NCI-H1417 treated with DMSO at 0.1 percent for 48 hours (cell line): ENCODE results near the gene MAP3K5.
"Not testable (repeated sequence)": the region's sequence is repeated elsewhere in the genome, so short reads cannot be mapped to it uniquely, and the experiment has no call there.

ENCODE experiments used
- DNase-seq: peaks from one replicate; lab custom pipeline; 2025; lab: John Stamatoyannopoulos, UW

MAP3K5 gene

GRCh38 chr6:136607932-136608772, 184.1 kb downstream of the MAP3K5 start:
- DNase-seq = no peak

- DNase-seq = peak; percentile 68
These were observed 184.9 kb downstream of the MAP3K5 start for GRCh38 chr6:136607204-136607931.

- no peak for DNase-seq
These were observed 187.3 kb downstream of the MAP3K5 start for GRCh38 chr6:136604928-136605510.

- DNase-seq = no peak
These were observed 187.9 kb downstream of the MAP3K5 start for GRCh38 chr6:136604328-136604825.

GRCh38 chr6:136600818-136601217, 191.5 kb downstream of the MAP3K5 start:
- no peak for DNase-seq

DNA sequence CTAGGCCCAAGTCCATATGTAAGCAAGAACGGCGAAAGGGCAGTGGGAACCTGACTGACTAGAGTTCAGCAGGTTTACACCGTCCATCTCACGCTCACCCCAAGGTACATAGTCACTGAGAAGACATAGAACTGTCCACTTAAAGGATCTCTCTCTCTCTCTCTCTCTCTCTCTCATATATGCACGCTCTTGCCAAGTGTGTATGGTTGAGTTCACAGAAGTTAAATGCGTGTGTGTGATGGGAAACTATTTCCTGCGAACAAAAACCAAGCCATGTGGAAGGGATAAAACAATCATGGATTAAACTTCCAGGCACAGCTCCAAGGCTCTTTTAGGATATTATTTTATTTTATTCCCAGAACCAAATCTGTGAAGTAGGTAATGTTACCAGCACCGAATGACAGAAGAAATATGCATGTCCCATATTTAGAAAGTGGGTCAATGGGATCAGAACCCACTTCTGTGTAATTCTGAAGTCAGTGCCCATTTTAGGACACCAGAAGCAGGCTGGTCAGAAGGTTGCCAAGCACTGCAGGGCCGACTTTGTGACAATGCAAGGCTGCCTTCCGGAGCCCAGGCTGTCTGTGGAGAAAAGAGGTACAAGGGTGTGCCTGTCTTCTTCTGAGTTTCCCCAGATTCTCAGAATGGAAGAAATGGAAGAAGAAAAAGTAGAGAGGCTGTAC, 192.8 kb downstream of the MAP3K5 start:
- DNase-seq = no peak

GRCh38 chr6:136598048-136598447, 194.2 kb downstream of the MAP3K5 start:
- DNase-seq = no peak

GRCh38 chr6:136594671-136595070, 197.6 kb downstream of the MAP3K5 start:
- DNase-seq = no peak

- no peak for DNase-seq
These were observed 198.4 kb downstream of the MAP3K5 start for GRCh38 chr6:136593748-136594490.

DNA sequence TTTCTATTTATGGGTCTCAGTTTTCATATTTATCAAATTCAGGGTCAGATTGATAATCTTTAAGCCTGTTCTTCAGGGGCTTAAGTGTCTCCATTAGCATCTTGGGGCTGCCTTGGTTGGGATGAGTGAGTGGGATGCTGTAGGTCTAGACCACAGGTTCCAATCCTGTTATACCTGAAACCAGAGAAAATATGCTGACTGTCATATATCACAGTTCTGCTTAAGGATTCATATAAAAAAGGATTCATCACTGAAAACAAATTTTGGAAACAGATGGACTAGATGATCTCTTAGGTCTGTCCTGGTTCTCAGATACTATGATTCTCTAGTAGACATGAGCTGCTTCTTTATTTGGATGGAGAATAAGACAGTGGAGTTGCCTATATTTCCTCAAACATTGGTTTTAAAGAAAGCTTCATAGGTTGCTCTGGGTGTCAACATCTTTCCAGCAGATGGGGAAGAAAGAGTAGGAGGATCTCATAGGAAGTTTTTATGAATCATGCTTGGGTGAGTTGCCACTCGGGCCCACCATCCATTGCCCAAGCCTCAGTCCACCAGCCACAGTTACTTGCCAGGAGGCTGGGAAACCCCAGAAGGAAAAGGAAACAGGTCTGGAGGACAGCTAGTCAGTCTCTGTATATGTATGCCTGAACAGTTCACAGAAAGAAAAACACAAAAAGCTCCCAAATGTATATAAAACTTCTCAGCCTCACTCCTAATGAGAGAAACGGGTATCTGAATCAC, 199.2 kb downstream of the MAP3K5 start:
- DNase-seq = no peak

DNA sequence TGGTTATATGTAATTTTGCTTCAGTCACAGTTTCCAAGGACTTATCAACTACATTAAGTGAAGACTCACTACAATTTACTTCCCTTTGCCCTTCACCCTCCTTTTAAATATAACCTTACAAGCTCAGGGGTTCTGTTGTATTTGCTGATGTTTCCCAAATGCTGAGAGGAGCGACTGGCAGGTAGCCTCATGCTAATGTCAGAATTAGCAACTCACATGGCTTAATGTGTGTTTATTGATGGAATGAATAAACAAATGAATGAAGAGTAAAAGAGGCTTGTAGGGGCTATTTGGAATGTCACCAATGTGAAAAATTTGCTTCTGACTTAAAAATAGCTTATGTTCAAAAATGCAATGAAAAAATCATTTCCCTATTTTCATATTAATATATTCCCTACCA, 200.7 kb downstream of the MAP3K5 start:
- no peak for DNase-seq

DNA sequence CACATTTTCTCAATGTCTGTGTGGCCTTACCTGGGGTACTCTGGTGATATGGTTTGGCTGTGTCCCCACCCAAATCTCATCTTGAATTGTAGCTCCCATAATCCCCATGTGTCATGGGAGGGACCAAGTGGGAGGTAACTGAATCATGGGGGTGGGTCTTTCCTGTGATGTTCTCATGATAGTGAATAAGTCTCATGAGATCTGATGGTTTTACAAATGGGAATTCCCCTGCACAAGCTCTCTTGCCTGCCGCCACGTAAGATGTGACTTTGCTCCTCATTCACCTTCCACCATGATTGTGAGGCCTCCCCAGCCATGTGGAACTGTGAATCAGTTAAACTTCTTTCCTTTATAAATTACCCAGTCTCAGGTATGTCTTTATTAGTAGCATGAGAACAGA, 201.4 kb downstream of the MAP3K5 start:
- not testable (repeated sequence) for DNase-seq

- DNase-seq = no peak
These were observed 204.8 kb downstream of the MAP3K5 start for GRCh38 chr6:136587527-136587926.

DNA sequence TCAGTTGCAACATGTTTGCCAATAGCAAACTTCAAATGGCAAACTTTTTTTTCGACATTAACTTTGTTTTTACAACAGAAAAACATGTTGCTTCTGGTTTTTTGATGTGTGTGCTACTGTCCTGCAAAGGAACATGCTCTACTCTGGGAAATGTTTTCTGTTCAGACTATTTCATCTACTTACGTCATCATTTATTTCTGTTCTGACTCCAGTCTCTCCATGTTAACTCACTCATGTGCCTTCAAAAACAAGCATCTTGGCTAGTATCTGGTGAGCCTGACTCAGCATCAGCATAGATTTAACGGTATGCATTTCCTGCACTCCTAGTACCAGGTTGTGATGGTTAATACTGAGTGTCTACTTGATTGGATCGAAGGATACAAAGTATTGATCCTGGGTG, 206.0 kb downstream of the MAP3K5 start:
- DNase-seq = no peak

DNA sequence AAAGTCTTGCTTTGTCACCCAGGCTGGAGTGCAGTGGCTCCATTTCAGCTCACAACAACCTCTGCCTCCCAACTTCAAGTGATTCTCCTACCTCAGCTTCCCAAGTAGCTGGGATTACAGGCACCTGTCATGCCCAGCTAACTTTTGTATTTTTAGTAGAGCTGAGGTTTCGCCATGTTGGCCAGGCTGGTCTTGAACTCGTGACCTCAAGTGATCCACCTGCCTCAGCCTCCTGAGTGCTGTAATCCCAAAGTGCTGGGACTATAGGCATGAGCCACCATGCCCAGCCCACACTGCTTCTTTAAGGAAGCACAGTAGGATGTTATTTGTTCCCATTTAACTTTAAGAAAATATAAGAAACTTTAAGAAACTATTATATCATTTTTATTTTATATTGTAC, 206.8 kb downstream of the MAP3K5 start:
- not testable (repeated sequence) for DNase-seq

- not testable (repeated sequence) for DNase-seq
These were observed 208.0 kb downstream of the MAP3K5 start for GRCh38 chr6:136584290-136584689.

DNA sequence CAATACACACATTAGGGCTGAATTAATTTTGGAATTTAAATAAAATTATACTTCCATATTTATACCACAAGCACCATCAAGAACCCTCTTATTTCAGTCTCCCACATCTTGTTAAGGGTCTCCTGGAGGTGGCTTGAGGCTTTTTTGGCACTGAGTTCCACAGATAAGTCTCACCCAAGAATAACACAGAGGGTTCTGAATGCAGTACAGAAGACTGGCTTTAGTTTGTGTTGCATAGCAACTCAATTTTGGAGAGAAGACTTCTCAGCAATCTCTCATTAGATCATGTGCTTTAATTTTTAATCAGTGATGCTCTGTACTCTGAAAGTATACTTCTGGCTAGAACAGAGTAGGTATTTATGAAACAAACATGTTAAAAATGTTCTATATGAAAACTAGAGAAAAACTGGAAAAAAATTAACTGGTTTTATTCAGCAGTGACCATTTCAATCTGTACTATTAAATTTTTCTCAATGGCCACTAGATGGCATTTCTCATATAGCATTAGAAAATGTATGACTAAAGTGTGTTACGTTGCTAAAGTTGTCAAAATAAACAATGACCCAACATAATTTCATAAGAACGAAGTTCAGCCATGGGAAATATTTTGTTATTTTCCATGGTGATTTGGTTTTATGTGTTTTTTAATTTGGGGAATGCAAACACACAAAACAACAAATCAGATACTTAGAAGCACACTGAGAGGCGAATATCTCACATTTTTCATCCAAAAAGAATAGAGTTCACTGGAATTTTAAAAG, 209.4 kb downstream of the MAP3K5 start:
- peak; percentile 18 for DNase-seq

DNA sequence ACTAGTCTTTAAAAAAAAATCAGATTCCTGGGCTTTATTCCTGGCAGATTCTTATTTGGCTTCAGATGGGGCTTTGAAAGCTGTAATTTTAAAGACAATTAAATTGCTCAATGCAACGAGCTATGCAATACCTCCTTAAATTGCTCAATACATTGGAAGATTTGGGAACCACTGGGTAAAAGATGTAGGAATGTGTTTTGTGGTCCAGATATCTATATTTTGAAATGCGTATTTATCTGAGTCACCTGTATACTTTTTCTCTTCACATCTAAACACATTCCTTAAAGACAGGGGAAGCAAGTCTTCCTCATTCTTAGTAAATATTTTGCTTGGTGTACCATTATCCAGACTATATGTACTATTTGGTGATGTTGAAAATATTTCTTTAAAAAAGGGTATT, 212.5 kb downstream of the MAP3K5 start:
- no peak for DNase-seq

- no peak for DNase-seq
These were observed 215.5 kb downstream of the MAP3K5 start for GRCh38 chr6:136576821-136577220.

- no peak for DNase-seq
These were observed 220.8 kb downstream of the MAP3K5 start for GRCh38 chr6:136571496-136571895.
